ENCODE results near the gene NDUFB7.
"Not testable (repeated sequence)": the region's sequence is repeated elsewhere in the genome, so short reads cannot be mapped to it uniquely, and the experiment has no call there.

NDUFB7 gene

DNA sequence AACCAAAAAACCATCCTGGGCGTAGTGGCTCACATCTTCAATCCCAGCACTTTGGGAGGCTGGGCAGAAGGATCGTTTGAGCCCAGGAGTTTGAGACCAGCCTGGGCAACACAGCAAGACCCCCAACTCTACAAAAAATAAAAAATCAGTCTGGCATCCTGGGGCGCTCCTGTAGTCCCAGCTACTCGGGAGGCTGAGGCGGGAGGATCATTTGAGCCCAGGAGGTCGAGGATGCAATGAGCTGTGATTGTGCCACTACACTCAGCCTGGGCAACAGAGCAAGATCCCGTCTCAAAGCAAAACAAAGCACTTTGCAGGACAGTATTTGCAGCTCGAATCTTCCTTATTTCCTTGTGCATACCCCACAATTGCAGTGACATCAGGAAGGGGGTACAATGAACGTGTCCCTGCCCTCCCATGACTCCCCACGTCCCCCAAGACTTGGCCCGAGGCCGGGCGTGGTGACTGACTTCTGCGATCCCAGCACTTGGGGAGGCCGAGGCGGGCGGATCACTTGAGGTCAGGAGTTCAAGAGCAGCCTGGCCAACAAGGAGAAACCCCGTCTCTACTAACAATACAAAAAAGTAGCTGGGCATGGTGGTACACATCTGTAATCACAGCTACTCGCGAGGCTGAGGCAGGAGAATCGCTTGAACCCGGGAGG is 870 bp downstream of the NDUFB7 start:
- DNase-seq (ENCODE audit: low read depth) = no peak
- H3K4me3 ChIP-seq (ENCODE audit: control insufficient read depth, low read depth, low read length) = peak overlapping the region; percentile 72
- TF ChIP-seq, protein P1, sequence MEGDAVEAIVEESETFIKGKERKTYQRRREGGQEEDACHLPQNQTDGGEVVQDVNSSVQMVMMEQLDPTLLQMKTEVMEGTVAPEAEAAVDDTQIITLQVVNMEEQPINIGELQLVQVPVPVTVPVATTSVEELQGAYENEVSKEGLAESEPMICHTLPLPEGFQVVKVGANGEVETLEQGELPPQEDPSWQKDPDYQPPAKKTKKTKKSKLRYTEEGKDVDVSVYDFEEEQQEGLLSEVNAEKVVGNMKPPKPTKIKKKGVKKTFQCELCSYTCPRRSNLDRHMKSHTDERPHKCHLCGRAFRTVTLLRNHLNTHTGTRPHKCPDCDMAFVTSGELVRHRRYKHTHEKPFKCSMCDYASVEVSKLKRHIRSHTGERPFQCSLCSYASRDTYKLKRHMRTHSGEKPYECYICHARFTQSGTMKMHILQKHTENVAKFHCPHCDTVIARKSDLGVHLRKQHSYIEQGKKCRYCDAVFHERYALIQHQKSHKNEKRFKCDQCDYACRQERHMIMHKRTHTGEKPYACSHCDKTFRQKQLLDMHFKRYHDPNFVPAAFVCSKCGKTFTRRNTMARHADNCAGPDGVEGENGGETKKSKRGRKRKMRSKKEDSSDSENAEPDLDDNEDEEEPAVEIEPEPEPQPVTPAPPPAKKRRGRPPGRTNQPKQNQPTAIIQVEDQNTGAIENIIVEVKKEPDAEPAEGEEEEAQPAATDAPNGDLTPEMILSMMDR (IDR thresholded peaks at IDR 0.05; ENCODE audit: control insufficient read depth, insufficient read depth, low read depth, low read length, missing control alignments) = no peak

DNA sequence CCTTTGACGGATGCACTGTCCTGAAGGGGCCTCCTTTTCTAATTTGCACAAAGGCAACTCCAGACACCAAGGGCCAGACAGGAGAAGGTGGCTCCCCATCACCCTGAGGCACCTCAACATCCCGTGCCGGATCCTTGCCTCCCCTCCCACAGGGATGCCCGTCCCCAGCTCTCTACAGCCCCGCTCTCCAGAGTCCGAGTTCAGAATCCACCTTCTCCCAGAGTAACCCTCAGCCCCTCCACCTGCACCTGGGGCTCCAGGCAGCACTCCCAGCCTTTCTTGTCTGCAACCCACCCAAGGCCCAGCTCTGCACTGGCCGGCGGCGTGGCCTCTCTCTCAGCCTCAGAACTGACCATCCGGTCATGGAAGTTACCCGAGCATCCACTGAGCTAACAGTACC is 4.8 kb downstream of the NDUFB7 start:
- DNase-seq (ENCODE audit: low read depth) = no peak
- TF ChIP-seq, protein P1 (IDR thresholded peaks at IDR 0.05; ENCODE audit: control insufficient read depth, insufficient read depth, low read depth, low read length, missing control alignments) = no peak

GRCh38 chr19:14566712-14567077 is 5.2 kb downstream of the NDUFB7 start:
- no peak for DNase-seq (ENCODE audit: low read depth)
- TF ChIP-seq, protein P1 (IDR thresholded peaks at IDR 0.05; ENCODE audit: control insufficient read depth, insufficient read depth, low read depth, low read length, missing control alignments) = no peak
- no peak overlapping the region for H3K4me3 ChIP-seq (ENCODE audit: control insufficient read depth, low read depth, low read length)

More for the DNA sequence above, 4.8 kb downstream of the NDUFB7 start:
- no peak overlapping the region for H3K4me3 ChIP-seq (ENCODE audit: control insufficient read depth, low read depth, low read length)

DNA sequence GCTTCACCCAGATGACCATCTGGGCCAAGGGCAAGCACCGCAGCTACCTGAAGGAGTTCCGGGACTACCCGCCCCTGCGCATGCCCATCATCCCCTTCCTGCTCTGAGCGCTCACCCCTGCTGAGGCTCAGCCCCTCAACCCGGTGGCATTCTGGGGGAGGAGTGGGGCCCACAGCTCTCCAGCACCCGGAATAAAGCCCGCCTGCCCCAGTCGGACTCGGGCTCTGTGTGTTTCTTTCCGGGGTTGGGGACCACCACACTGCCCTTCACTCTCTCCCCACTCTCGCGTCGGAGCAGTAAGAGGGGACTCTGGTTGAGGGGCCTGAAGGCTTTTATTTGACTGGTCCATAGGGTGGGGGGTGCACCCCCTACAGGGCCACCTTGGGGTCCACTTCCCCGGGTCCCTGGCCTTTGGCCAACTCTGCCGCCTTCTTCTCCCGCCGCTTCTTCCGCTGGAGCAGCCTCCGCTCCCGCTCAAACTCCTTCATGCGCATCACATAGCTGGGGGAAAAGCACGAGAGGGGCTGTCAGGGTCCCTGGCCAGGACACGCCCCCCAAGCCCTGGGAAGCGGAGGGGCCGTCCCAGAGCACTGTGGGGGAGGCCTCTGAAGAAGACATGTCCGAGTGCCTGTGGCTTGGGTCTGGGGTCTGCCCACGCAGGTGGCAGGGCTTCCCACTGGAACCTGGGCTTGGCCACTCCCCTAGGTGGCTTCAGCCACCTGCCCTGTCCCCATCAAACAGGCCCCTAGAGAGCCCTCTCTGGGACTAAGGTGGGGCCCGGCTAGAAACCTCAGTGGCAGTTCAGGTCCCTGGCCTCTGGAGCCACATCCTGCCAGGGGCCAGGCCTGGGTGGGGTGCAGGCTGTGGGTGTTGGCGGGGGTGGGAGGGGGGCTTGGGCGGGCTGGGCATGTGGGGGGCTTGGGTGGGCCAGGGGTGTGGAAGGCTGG is 5.8 kb downstream of the NDUFB7 start:
- H3K4me3 ChIP-seq (ENCODE audit: control insufficient read depth, low read depth, low read length) = no peak overlapping the region
- TF ChIP-seq, protein P1 (IDR thresholded peaks at IDR 0.05; ENCODE audit: control insufficient read depth, insufficient read depth, low read depth, low read length, missing control alignments) = no peak
- no peak for DNase-seq (ENCODE audit: low read depth)

GRCh38 chr19:14565298-14565679 is 6.6 kb downstream of the NDUFB7 start:
- TF ChIP-seq, protein P1 (IDR thresholded peaks at IDR 0.05; ENCODE audit: control insufficient read depth, insufficient read depth, low read depth, low read length, missing control alignments) = no peak
- no peak overlapping the region for H3K4me3 ChIP-seq (ENCODE audit: control insufficient read depth, low read depth, low read length)
- DNase-seq (ENCODE audit: low read depth) = no peak

DNA sequence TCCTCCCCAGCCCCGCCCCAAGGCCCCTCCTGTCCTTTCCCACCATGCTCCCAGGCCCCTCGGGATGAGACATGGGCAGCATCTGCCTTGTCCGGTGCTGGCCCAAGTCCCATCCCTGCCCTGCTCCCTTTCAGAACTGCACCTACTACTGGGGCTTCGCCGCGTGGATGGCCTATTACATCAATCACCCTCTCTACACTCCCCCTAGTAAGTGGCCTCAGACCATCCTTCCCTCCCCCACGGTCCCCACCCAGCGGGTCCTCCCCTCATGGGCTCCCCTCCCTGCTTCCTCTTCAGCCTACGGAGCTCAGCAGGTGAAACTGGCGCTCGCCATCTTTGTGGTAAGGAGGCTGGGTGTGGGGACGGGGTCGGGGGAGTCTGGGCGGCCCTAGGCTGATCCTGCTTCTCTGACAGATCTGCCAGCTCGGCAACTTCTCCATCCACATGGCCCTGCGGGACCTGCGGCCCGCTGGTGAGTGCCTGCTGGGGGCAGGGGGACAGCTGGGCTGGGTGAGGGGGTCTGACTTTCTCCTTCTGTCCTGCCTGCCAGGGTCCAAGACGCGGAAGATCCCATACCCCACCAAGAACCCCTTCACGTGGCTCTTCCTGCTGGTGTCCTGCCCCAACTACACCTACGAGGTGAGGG is 7.1 kb downstream of the NDUFB7 start:
- not testable (repeated sequence) for DNase-seq (ENCODE audit: low read depth)

More for the DNA sequence above, 7.1 kb downstream of the NDUFB7 start:
- H3K4me3 ChIP-seq (ENCODE audit: control insufficient read depth, low read depth, low read length) = not testable (repeated sequence)

All from AG09309 (cell line).